ENCODE data around the gene ARHGDIB. TPM values are rescaled to one million over a fixed set of nuclear protein-coding genes. Genes with fewer than 3 reads are reported as not detected.
A peak's percentile ranks its signal among the peaks of the same experiment; 100 is the strongest.

ARHGDIB gene
- total RNA-seq, 4 donors from 2014 or later = 20.6 to 88.6 (median 44.0) TPM

DNA sequence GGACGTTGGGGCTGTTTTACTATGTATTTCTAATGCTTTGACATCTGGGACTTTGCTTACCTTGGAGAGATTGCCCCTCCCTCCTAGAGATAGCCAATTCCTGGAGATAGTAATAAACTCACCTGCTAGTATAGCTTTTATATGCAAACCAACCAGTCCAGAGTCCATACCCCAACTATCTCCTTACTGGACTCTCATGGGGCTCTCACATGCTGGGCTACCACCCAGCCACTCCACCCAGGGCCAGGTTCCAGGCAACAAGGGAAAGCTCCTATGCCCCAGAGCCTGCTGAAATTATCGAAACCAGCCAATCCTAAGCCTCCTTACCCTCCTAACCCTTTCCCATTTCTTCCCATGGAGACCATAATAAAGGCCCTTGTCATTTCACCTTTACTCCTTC is 50.3 kb downstream of the ARHGDIB start:
- no peaks in the 10 kb centered on the region for H3K27me3 ChIP-seq
- in situ Hi-C loops (cut with MboI; ENCODE audit: low sequenced_read_pairs in 4 of 4) = no loop called here
- no peak for TF ChIP-seq POLR2A (IDR thresholded peaks at IDR 0.05)
- TF ChIP-seq, protein P1, sequence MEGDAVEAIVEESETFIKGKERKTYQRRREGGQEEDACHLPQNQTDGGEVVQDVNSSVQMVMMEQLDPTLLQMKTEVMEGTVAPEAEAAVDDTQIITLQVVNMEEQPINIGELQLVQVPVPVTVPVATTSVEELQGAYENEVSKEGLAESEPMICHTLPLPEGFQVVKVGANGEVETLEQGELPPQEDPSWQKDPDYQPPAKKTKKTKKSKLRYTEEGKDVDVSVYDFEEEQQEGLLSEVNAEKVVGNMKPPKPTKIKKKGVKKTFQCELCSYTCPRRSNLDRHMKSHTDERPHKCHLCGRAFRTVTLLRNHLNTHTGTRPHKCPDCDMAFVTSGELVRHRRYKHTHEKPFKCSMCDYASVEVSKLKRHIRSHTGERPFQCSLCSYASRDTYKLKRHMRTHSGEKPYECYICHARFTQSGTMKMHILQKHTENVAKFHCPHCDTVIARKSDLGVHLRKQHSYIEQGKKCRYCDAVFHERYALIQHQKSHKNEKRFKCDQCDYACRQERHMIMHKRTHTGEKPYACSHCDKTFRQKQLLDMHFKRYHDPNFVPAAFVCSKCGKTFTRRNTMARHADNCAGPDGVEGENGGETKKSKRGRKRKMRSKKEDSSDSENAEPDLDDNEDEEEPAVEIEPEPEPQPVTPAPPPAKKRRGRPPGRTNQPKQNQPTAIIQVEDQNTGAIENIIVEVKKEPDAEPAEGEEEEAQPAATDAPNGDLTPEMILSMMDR (IDR thresholded peaks at IDR 0.05 in 4 of 5, conservative IDR thresholded peaks at IDR 0.05 in 1 of 5) = no peak

DNA sequence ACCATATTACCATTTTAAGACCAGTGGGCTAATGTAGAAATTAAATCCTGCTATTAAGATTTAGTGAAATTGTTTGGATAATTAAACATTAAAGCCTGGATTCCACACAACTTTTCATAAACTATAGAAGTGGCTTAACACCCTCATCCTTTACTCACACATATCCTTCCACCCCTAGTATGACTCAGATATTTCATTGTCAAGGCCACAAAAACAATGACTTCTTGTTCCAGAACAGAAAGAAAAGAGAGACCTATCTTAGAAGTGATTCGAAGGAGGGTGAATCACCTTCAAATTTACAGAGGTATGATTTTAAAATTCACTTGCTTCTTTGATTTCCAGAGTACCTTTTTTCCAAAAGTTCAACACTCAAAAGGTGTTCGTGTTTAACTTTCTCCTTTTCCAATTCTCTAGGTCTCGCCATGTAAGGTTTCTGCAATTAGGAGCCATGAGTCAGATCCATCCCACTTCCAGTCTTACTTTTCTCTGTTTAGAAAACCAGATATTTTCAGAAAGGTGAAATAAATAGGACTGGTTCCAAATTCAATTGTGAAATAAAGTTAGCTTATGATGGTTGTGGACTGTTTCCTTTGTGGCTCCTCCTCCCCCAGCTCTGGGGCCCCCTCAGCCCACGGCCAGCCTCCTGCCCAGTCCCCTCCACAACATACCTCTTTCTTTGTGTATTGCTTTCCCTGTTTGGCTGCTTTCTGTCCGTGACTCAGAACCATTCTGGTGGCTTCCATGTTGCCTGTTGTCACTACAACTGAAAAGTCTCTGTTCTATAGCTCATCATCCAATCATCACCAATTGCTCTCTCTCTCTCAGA is 51.1 kb downstream of the ARHGDIB start:
- Histone ChIP-seq H3K9me3 (no peaks in the 10 kb centered on the region), H3K27me3 (no peaks in the 10 kb centered on the region), H3K4me1 (no peaks in the 10 kb centered on the region), H3K36me3 (no peaks in the 10 kb centered on the region), H3K4me3 (no peak overlapping the region), H3K27ac (no peak overlapping the region)
- ATAC-seq = no peak
- intact Hi-C loops (cut with DNase I; ENCODE audit: low total_unique reads) (no loop called here), in situ Hi-C loops (cut with MboI; ENCODE audit: low sequenced_read_pairs in 4 of 4) (no loop called here)
- TF ChIP-seq, protein P1 (IDR thresholded peaks at IDR 0.05 in 4 of 5, conservative IDR thresholded peaks at IDR 0.05 in 1 of 5) = no peak
- TF ChIP-seq POLR2A (IDR thresholded peaks at IDR 0.05) = no peak
- no peak for DNase-seq

More for the DNA sequence above, 50.3 kb downstream of the ARHGDIB start:
- Histone ChIP-seq H3K4me1 (no peaks in the 10 kb centered on the region), H3K36me3 (no peaks in the 10 kb centered on the region), H3K9me3 (no peaks in the 10 kb centered on the region), H3K27ac (no peak overlapping the region), H3K4me3 (no peak overlapping the region)
- intact Hi-C loops (cut with DNase I; ENCODE audit: low total_unique reads) = no loop called here
- no peak for DNase-seq
- no peak for ATAC-seq

DNA sequence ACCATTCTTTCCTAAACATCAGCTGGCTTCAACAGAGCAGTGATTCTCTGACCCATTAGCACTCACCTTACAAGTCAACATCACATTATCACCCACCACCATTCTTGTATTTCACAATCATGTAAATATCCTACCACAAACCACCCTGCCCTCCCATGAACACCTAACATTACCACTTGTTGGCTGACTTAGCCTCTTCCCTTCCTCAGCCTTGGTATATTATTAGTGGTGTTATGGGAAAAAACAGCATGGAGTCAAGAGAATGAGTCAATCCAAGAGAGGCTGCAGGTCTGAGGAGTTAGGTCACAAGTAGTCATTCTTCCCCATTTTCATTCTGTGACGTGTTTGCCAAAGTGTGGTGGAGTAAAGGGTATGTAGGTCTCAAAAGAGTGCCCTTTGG is 53.4 kb downstream of the ARHGDIB start:
- Histone ChIP-seq H3K27me3 (no peaks in the 10 kb centered on the region), H3K27ac (no peak overlapping the region), H3K36me3 (no peaks in the 10 kb centered on the region), H3K9me3 (no peaks in the 10 kb centered on the region), H3K4me3 (no peak overlapping the region), H3K4me1 (peaks cover 0 to 6% of the 10 kb centered on the region in 2 donors)
- DNase-seq (no peak), ATAC-seq (no peak)
- in situ Hi-C loops (cut with MboI; ENCODE audit: low sequenced_read_pairs in 4 of 4) = no loop called here
- no peak for TF ChIP-seq POLR2A (IDR thresholded peaks at IDR 0.05)
- TF ChIP-seq, protein P1 (IDR thresholded peaks at IDR 0.05 in 4 of 5, conservative IDR thresholded peaks at IDR 0.05 in 1 of 5) = no peak
- intact Hi-C loops (cut with DNase I; ENCODE audit: low total_unique reads) = no loop called here

DNA sequence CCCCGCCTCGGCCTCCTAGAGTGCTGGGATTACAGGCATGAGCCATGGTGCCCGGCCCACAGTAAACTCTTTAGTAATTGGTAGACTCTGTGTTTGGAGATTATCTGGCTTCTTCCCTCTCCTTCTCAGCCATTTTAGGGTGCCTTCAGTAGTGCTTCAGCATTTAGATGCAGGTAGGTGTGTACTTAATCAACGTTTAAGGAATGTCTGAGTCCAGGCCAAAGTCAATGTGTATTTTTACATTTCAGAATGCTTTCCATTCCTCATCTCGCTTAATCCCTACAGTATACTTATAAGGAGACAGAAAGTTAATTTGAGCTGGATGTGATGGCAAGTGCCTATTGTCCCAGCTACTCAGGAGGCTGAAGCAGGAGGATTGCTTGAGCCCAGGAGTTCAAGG is 55.3 kb downstream of the ARHGDIB start:
- Histone ChIP-seq H3K9me3 (no peaks in the 10 kb centered on the region), H3K4me1 (peaks cover 4 to 16% of the 10 kb centered on the region in 2 donors), H3K4me3 (no peak overlapping the region), H3K27ac (peak overlapping the region in 3 of 4 donors; percentile 15 to 70 (median 49)), H3K36me3 (no peaks in the 10 kb centered on the region), H3K27me3 (no peaks in the 10 kb centered on the region)
- intact Hi-C loops (cut with DNase I; ENCODE audit: low total_unique reads) = no loop called here
- TF ChIP-seq POLR2A (IDR thresholded peaks at IDR 0.05) = no peak
- no peak for ATAC-seq
- in situ Hi-C loops (cut with MboI; ENCODE audit: low sequenced_read_pairs in 4 of 4) = no loop called here
- DNase-seq = no peak

DNA sequence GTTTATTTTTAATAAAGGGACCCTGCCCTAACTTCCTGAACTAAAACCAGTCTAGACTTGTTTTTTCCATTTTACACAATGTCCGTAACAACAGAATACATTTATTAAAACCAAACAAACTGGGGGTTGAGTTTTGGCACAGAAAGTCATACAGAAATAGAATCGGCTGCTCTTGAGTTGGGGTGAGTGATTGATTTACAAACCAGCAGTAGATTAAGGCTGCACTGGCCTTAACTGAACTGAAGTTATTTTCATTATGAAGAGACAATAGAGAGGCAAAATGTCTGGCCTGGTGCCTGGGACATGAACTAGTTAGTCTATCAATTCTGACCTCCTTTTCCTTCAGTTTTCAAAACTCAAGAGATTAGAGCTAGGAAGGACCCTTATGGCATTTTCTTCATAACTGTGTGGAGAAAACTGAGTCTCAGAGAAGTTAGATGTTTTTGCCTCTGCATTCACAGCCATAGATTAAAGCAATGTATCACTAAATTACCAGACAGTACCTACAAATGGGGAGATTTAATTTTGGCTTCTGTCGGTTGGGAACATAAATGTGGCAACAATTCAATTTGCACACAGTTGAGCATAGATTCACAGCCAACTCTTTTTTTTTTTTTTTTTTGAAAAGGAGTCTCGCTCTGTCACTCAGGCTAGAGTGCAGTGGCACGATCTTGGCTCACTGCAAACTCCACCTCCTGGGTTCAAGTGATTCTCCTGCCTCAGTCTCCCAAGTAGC is 56.0 kb downstream of the ARHGDIB start:
- in situ Hi-C loops (cut with MboI; ENCODE audit: low sequenced_read_pairs in 4 of 4) = no loop called here
- H3K27me3 ChIP-seq = no peaks in the 10 kb centered on the region
- no peaks in the 10 kb centered on the region for H3K36me3 ChIP-seq
- peak overlapping the region; percentile 15 to 70 (median 42) for H3K27ac ChIP-seq
- ATAC-seq (peak in 1 of 2 donors; percentile 12), DNase-seq (no peak)
- no peaks in the 10 kb centered on the region for H3K9me3 ChIP-seq
- TF ChIP-seq POLR2A (IDR thresholded peaks at IDR 0.05) = no peak
- TF ChIP-seq, protein P1 (IDR thresholded peaks at IDR 0.05 in 4 of 5, conservative IDR thresholded peaks at IDR 0.05 in 1 of 5) = no peak
- H3K4me1 ChIP-seq = peaks cover 6 to 21% of the 10 kb centered on the region in 2 donors
- intact Hi-C loops (cut with DNase I; ENCODE audit: low total_unique reads) = no loop called here
- H3K4me3 ChIP-seq = no peak overlapping the region

Data from gastrocnemius medialis (tissue), 4 donors.